HG03095 (cell line): ENCODE measurements around the gene TBC1D1.

Source experiments
- ATAC-seq: cut with Tn5 transposase; IDR thresholded peaks from one replicate; pipeline ENCODE4 v1.9.1; 2021; ENCODE audit warnings: moderate library complexity; ENCODE audit not compliant: unreplicated experiment

The TBC1D1 gene

GRCh38 chr4:38092701-38093100, 201.8 kb downstream of the TBC1D1 start:
- no peak for ATAC-seq

- no peak for ATAC-seq
Measured at GRCh38 chr4:38094419-38094818, 203.5 kb downstream of the TBC1D1 start.

- ATAC-seq, result no peak
Measured at GRCh38 chr4:38095691-38096090, 204.8 kb downstream of the TBC1D1 start.

- ATAC-seq, result no peak
Measured at GRCh38 chr4:38097818-38098217, 206.9 kb downstream of the TBC1D1 start.

- no peak for ATAC-seq
Measured at GRCh38 chr4:38099020-38099600, 208.2 kb downstream of the TBC1D1 start.

GRCh38 chr4:38099908-38100407, 209.1 kb downstream of the TBC1D1 start:
- ATAC-seq, result no peak

- ATAC-seq, result no peak
Measured at GRCh38 chr4:38100474-38101255, 209.8 kb downstream of the TBC1D1 start.

- ATAC-seq, result no peak
Measured at GRCh38 chr4:38101563-38101962, 210.7 kb downstream of the TBC1D1 start.

- no peak for ATAC-seq
Measured at GRCh38 chr4:38102957-38103588, 212.2 kb downstream of the TBC1D1 start.

GRCh38 chr4:38105475-38106220, 214.8 kb downstream of the TBC1D1 start:
- ATAC-seq, result peak; percentile 98

- no peak for ATAC-seq
Measured at GRCh38 chr4:38106311-38106710, 215.4 kb downstream of the TBC1D1 start.

GRCh38 chr4:38106886-38107514, 216.1 kb downstream of the TBC1D1 start:
- no peak for ATAC-seq

GRCh38 chr4:38107818-38108217, 216.9 kb downstream of the TBC1D1 start:
- ATAC-seq, result no peak

GRCh38 chr4:38109370-38109769, 218.5 kb downstream of the TBC1D1 start:
- ATAC-seq, result no peak

GRCh38 chr4:38109896-38110295, 219.0 kb downstream of the TBC1D1 start:
- ATAC-seq, result no peak

- ATAC-seq, result no peak
Measured at GRCh38 chr4:38111024-38111423, 220.1 kb downstream of the TBC1D1 start.

- ATAC-seq, result no peak
Measured at GRCh38 chr4:38111717-38112116, 220.8 kb downstream of the TBC1D1 start.

GRCh38 chr4:38113132-38113531, 222.2 kb downstream of the TBC1D1 start:
- no peak for ATAC-seq

GRCh38 chr4:38113551-38113950, 222.7 kb downstream of the TBC1D1 start:
- ATAC-seq, result no peak

GRCh38 chr4:38114386-38115150, 223.7 kb downstream of the TBC1D1 start:
- ATAC-seq, result no peak
